Activated CD4-positive, CD25-positive, alpha-beta regulatory T cell treated with anti-CD3 and anti-CD28 coated beads, Interleukin-2, amount 50 U/mL, for 24 hours (primary cell): Measurements from ENCODE around the gene TMEM141.
A peak's percentile ranks its signal among the peaks of the same experiment; 100 is the strongest.

Experiments
- ATAC-seq, 2 donors: fragments of 150-1000 bp; cut with Tn5 transposase; one replicate each; pipeline ENCODE4 v1.10.0; 2021; ENCODE audit warnings: mild to moderate bottlenecking in 1 of 2, moderate library complexity in 1 of 2

TMEM141 gene

DNA sequence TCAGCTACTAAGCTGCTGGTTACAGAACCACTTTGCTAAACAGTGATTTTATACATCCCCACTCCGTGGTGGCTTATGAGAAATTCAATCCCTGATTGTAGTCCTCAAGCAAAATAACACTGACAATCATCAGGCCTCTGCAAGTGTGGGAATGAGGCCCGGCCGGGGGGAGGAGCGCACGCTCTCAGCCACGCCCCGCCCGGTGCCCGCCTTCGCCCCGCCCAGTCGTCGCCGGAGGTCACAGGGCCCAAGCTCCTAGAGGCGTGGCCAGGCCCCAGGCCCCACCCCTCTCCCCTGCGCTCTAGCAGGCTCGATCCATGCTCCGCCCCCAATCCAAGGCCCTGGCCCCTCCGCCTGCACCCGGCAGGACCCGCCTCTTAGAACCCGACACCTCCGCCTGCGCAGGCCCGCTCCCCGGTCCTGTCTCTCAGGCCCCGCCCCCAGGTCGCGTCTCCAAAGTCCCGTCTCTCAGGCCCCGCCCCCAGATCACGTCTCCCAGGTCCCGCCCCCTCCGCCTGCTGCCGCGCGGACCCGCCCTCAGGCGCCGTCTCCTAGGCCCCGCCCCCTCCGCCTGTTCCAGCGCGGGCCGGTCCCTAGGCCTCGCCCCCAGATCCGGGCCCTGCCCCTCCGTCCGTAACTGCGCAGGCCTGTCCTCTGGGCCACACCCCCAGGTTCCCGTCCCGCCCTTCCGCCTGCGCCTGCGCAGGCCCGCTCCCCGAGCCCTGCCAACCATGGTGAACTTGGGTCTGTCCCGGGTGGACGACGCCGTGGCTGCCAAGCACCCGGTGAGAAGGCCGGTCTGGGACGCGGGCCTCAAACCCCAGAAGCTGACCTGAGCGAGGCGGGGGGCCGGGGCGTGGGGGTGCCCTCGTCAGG is at the start of gene TMEM141:
TSS of gene TMEM141 (plus strand) at position 705 of the 876 bp plus-strand sequence. CDS start at position 732, 27 bp downstream.
- peak; percentile 87 to 91 for ATAC-seq

DNA sequence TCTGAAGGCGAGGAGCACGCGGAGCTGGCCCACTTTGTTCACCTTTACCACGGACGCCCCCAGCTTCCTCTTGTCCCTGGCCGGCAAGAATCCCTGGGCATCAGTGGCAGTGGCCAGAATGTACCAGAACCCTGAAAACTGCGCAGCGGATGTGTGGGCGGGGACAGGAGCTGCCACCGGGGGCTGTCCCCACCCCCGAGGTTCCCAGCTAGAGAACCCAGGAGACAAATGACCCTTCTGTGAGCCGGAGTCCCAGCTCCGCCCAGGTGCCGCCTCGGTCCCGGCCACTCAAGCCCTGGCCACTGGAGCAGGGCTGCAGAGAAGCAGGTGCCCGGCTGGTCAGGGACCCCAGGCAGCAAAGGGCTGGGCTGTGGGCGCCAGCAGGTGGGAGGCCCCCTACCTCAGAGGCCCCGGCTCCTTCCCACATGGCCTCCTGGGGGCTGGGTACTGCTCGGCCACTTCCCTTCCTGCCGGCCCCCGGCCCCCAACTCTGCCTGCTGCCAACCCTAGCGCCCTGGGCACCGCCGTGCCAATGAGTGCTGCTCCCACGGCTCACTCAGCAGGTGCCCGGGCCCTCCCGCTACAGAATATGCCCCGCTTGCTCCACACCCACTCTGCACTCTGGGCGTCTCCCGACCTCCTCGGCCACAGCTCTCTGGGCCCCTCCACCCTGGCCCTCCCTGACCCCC is 49.1 kb upstream of the TMEM141 start:
- ATAC-seq: peak; percentile 48 to 53

DNA sequence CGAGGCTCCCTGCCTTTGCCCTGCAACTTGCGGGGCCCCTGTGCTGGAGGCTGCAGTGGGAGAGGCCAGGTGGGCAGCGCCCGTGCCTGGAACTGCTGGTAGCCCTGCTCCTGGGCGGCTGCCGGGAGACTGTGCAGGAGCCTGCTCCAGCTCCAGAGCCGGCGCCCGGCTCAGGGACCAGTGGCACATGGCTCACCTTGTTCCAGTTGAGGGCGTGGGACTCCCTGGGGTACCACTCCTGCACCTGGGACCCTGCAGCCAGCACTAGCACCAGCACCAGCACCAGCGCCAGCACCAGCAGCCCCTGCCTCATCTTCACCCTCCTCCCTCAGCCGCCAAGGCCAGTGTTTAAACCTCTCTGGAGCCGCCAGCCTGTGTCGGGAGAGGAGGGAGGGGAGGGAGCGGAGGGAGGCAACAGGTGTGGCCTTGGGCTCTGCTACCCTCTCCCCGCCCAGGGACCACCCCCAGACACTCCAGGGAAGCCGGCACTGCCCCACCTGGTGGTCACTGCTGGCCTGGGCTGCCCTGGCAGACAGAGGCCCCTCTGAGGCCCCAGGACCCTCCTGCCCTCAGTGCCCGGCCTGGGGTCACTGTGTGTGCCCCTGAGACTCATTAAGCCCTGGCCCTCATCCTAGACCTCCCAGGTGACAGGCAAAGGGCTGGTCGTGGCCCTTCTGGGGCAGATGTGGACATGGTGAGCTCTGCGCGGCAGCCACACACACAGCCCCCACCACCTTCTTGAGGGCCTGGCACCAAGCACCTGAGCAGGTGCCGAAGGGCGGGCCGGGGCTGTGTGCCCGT is 48.4 kb upstream of the TMEM141 start, which contains the start of gene LCN10:
TSS of gene LCN10 (minus strand) at position 350 of the 801 bp plus-strand sequence. CDS start at position 313, 37 bp downstream.
- ATAC-seq: no peak

DNA sequence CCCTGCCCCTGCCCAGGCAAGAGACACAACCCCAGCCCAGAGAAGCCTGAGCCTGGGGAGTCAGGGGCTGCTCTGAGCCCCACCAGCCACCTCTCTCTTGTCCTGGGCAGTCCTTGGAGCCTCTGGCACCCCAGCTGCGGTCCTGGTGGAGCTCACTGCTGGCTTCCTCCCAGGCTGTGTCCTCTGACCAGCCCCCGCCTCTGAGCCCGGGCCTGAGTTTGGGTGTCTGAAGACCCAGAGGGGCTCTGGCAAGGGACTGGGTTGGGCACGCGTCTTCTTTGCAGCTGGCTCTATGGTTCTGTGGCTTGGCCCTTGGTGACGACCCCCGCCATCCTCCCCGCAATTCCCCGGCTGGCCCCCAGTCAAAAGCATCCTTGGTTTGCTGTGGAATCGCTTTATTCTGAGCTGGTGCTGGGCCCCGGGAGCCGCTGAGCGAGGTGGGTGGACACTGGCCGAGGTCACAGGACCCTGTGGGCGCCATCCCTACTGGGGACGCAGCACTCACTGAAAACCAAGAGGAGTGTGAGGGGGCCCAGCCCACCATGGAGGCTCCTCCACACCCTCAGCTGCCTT is 47.4 kb upstream of the TMEM141 start:
- ATAC-seq: no peak

DNA sequence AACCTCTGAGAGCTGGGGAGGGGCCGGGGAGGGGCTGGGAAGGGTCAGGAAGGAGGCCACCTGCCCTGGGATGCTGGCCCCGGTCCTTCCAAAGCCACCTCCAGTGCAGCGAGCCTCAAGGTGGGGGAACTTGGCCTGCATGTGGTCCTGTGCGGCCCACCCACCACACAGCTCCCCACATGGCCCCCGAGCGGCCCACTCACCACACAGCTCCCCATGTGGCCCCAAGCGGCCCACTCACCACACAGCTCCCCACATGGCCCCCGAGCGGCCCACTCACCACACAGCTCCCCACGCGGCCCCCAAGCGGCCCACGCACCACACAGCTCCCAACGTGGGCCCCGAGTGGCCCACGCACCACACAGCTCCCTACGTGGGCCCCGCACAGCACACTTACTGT is 46.4 kb upstream of the TMEM141 start:
- ATAC-seq: no peak

DNA sequence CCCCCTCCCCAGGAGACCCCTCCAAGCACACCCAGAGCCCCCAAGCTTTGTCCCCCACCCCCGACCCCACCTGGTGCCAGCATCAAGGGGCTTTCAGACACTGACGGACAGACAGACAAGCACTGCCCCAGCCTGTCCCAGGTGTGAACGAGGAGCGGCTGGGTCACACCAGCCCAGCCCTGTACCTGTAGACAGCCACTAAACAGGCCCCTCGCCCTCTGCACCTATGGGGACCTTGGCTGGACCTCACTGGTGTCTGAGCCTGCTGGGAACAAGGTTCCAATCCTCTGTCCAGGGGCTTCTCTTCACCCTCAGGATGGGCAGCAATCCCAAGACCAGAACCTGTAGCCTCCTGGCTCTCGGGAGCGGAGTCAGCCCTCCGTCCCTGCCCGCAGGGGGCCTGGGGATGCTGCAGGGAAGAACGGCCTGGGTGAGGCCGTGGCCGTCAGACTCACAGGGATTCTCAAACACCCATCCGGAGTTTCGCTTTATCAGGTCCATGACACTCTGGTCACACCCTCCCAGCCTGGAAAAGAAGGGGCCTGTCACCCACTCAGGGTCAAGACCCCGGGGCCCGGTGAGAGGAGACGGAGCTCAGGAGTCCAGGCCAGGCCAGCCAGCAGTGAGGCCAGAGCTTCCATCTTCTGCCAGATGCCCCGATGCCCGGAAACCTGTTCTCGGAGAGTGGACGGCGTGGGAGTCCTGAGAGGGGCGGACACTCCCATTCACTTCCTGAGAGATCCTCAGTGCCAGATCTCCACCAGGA is 45.6 kb upstream of the TMEM141 start:
- no peak for ATAC-seq

DNA sequence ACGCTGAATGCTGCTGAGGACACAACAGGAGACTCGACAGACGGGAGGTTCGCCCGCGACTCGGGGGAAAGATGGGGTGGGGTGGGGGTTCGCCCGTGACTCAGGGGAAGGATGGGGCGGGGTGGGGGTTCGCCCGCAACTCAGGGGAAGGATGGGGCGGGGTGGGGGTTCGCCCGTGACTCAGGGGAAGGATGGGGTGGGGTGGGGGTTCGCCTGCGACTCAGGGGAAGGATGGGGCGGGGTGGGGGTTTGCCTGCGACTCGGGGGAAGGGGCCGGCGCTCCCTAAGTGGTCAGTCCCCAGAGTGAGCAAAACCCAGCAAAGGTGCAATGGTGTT is 45.0 kb upstream of the TMEM141 start:
- ATAC-seq: no peak

DNA sequence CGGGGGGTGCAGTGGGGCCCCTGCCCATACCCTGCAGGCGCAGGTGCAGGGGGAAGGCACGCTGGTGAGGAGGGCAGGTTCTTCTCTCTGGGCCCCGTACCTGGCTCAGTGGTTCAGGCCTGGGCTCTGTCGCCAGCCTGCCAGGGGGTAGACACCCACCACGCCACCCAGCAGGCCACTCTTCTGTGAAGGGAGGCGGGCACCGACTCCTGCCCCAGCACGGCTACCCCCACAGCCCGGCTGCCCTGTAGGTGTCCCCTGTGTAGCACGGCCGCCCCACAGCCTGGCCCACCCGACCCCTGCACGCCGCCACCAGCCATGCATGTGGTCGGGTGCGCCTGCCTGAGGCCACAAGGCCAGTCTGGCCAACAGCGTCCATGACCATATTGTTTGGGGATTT is 44.5 kb upstream of the TMEM141 start:
- ATAC-seq: no peak

DNA sequence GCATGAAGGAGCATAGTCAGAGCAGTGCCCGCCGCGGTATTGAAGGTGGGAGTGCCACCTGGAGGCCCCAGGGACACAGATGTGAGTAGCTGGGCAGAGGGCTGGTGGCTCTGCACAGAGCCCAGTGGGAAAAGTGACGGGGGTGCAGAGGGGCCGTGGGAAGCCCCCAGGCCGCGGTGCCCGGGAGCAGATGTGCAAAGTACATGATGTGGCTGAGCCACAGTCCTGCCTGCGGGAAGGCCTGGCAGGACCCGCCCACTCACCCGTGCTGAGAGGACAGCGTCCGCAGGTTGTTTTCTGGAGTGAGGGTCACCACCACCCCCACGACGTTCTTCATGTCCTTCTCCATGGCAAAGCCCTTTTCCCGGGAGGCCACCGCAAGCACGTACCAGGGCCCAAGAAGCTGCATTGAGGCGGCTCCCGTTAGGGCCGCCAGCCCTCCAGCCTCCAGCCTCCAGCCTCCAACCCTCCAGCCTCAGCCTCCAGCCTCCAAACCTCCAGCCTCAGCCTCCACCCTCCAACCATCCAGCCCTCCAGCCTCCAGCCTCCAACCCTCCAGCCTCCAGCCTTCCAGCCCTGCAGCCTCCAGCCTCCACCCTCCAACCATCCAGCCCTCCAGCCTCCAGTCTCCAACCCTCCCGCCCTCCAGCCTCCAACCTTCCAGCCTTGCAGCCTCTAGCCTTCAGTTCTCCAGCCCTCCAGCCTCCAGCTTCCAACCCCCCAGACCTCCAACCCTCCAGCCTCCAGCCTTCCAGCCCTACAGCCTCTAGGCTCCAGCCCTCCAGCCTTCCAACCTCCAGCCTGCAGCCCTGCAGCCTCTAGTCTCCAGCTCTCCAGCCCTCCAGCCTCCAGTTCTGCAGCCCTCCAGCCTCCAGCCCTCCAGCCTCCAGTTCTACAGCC is 43.7 kb upstream of the TMEM141 start:
- ATAC-seq: no peak

DNA sequence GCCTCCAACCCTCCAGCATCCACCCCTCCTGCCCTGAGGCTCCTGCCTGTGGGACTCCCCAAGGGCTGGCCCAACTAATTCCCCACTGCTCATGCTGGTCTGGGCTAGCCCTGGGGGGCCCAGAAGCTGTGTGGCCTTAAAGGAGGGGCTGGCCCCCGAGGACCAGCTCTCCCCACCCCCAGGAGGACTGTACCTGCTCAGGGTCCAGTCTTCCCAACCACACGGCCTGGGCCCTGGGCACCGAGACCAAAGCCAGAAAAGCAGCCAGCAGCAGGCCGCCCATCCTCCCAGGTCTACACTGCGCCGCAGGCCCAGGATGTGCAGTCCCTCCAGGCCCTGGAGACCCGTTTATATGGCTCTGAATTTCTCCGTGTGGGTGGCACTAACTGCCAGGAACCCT is 42.9 kb upstream of the TMEM141 start, which contains the start of gene LCN6:
TSS of gene LCN6 (minus strand) at position 325 of the 400 bp plus-strand sequence. CDS start at position 283, 42 bp downstream.
- ATAC-seq: no peak

DNA sequence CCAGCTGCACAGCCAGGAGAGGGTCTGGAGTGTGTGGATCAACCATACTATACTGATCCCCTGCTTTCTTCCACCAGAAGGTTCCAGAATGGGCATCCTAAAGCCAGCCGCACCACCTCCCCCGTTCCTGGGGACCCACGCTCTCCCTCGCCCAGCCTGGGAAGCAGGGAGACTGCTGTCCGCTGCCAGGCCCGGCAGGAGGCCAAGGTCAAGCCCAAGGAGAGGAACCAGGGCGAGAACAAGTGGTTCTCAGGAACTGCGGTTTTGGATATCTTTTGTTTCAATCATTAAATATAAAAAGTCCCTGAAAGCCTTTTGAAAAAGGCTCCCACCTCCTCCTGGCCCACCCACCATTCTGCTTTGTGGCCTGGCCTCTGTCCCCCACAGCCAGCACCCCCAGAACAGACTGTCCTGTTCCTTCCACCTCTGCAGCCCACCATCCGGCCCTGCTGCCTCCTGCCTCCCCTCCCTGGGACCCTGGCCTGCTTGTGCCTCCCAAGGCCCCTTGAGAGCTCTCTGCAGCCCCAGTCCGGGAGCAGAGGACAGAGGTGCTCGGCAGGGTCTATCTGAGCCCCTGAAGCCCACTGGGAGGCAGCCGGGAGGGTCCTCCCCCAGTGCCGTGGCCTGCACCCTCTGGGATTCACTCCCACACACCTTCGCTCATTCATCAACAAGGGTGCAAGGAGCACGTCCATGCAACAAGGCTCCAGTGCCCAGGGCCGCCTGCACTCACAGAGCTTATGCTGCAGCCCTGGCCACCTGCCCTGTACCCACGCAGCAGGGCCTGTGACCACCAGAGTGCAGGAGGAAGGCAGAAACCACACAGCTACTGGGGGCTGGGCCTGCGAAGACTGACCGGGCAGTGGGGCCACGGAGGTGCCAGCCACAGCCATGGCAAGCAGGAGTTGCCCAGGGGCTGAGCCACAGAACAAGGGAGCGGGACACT is 42.2 kb upstream of the TMEM141 start:
- ATAC-seq: no peak

DNA sequence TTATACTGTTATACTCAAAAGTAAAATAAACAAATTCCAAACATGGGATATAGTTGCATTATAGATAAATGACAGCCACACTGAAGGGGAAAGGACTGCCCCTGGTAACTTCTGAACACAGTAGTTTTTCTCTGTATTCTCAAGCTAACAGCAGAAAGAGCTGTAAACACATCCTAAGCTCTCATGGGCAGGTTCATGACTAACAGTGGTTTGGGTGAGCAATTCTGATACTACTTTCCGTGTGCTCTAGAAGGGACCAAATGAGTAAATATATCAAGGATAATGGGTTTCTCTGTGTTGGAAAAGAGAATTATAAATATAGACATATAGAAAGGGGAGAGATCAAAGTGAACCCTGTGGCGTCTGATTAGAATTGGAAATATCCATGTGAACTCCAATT is 40.6 kb upstream of the TMEM141 start:
- peak; percentile 80 to 86 for ATAC-seq

DNA sequence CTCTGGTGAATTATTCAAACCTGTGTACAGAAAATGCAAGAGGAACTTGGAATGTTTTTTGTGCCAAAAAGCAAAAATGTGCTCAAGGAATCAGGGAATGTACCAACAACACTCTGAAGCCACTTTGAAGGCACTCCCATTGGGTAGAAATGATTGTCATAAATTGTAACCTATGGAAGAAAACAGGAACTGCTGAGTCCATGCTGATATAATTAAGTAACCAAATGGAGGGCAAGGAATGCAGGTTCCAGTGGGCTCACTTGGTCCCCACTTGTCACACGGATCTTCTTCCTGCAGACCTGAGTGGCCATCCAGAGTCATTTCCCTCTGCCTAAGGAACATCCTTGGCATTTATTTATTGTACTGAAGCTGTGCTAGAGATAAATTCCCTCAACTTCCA is 39.9 kb upstream of the TMEM141 start:
- ATAC-seq: no peak

DNA sequence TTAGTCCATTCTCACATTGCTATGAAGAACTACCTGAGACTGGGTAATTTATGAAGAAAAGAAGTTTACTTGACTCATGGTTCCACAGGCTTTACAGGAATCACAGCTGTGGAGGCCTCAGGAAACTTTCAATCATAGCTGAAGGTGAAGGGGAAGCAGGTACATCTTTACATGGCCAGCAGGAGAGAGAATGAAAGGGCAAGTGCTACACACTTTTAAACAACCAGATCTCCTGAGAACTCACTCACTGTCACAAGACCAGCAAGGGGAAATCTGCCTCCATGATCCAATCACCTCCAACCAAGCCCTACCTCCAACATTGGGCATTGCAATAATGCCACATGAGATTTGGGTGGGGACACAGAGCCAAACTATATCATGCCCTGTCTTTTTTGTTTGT is 39.3 kb upstream of the TMEM141 start:
- ATAC-seq: no peak

DNA sequence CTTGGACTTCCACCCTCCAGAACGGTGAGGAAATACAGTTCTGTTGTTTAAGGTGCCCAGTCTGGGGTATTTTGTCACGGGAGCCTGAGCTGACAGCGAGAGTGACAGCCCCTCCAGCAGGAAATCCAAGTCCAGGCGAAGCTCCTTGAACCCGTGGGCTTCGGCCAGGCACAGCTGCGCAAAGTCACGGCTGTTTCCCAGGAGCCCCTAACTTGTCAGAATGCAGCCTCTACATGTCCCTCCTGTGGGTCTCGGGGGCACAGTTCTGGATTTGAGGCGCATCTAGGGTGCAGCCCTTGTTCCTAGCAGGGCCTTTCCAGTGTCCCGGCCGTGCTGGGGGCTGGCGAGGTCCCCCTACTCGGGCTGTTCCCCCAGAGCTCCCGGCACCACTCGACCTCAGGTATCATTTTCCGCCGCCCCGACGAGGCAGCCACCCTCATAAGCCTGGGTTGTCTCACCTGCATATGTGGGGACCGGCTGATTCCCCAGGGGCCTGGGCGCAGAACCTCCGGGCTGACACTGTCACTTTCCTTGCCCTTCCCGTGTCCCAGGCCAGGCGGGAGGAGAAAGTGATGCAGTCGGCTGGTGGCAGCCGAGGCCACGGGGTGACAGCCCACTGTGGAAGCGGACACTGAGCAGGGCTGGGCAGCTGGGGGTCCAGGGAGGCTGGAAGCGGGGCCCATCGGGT is 37.6 kb upstream of the TMEM141 start:
- ATAC-seq: no peak

DNA sequence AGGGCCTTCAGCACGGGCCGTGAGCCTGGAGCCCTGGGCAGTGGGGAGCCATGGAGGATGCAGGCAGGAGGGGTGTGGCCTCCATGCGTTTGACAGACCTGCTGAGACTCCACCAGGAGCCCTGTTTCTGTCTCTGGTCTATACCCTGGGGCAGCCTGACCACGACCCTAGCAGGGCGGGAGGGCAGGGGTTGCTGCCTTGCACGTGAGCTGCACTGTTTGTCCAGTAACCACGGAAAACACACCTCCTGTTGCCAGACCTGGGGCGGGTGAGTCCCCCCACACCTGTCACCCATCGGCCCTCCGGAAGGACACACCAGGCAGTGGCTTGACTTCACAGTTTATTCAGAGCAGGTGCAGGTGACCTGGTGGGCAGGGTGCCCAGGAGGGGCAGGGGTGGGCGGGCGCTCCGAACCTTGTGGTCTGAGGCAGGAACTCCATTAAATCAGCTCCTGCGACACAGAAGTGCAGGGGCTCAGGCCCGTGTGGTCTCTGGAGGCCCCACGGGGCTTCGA is 37.0 kb upstream of the TMEM141 start:
- no peak for ATAC-seq

DNA sequence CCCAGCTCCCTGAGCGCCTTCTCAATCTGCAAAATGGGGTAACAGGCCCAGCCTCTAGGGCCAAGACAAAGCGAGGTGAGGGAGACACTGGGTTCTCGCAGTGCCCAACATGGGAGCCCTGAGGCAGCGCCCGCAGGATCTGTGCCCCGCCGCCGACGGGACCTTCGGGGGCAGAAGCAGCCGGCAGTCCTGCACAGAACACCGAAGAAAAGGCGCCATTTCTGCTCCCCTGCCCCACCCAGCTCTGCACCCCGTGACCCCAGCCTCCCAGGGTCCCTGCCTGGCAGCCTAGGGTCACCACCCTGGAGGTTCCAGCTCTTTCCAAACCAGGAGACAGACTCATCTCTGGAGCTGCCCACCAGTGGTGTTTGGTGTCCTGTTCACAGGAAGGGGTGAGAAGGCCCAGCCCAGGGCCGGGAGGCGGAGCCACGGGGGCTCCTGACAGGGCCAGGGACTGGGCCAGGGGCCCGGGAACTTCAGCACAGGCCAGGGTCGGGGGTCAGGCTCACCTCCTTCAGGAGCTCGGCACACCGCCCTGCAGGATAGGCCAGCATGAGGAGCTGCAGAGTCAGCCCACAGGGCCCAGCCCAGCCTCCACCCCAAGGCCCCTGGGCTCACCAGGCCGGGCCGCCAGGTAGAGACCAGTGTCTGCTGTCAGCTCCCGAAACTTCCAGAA is 36.4 kb upstream of the TMEM141 start:
- no peak for ATAC-seq
